SK-N-SH treated with all-trans-retinoic acid at 6 μM for 48 hours (cell line): ENCODE results near the gene TMEM200B.

ENCODE experiments used
- ATAC-seq: fragments of 200-7000 bp; cut with Tn5 transposase; 3 replicates; pipeline ENCODE4 v1.9.1; 2020; ENCODE audit warnings: mild to moderate bottlenecking, moderate library complexity
- ARNTL ChIP-seq: fragments of 450-650 bp; formaldehyde crosslinking; IDR thresholded peaks from 2 replicates; pipeline ENCODE4 v1.5.0; 2020; ENCODE audit warnings: low read depth, mild to moderate bottlenecking, moderate library complexity, borderline replicate concordance
- BACH2 ChIP-seq: fragments of 250-450 bp; sonication (Bioruptor Pico); IDR thresholded peaks from 2 replicates; pipeline ENCODE4 v1.9.0; 2021; ENCODE audit warnings: mild to moderate bottlenecking, borderline replicate concordance
- CREB5 ChIP-seq: fragments of 250-450 bp; sonication (Bioruptor Pico); IDR thresholded peaks from 2 replicates; pipeline ENCODE4 v1.5.1; 2020; ENCODE audit warnings: low read depth, mild to moderate bottlenecking, moderate library complexity
- ESRRG ChIP-seq: fragments of 250-450 bp; sonication (Bioruptor Pico); IDR thresholded peaks from 2 replicates; pipeline ENCODE4 v1.6.1; 2021; ENCODE audit warnings: mild to moderate bottlenecking
- GLIS3 ChIP-seq: fragments of 250-450 bp; sonication (Bioruptor Pico); IDR thresholded peaks from 2 replicates; pipeline ENCODE4 v1.5.0; 2020; ENCODE audit warnings: mild to moderate bottlenecking, moderate library complexity
- OSR1 ChIP-seq: fragments of 250-450 bp; sonication (Bioruptor Pico); IDR thresholded peaks from 2 replicates; pipeline ENCODE4 v1.8.0; 2022; ENCODE audit warnings: moderate library complexity, mild to moderate bottlenecking, inconsistent platforms
- PATZ1 ChIP-seq: fragments of 250-450 bp; sonication (Bioruptor Pico); IDR thresholded peaks from 2 replicates; pipeline ENCODE4 v1.8.0; 2020; ENCODE audit warnings: mild to moderate bottlenecking, moderate library complexity, borderline replicate concordance
- PPARA ChIP-seq: fragments of 250-450 bp; sonication (Bioruptor Pico); IDR thresholded peaks from 2 replicates; pipeline ENCODE4 v1.5.0; 2020; ENCODE audit warnings: mild to moderate bottlenecking, borderline replicate concordance
- RARB ChIP-seq: fragments of 250-450 bp; sonication (Bioruptor Pico); IDR thresholded peaks from 2 replicates; pipeline ENCODE4 v1.8.0; 2021; ENCODE audit warnings: mild to moderate bottlenecking, moderate library complexity
- TCF4 ChIP-seq: fragments of 250-450 bp; sonication (Bioruptor Pico); IDR thresholded peaks from 2 replicates; pipeline ENCODE4 v1.8.0; 2021; ENCODE audit warnings: mild to moderate bottlenecking, moderate library complexity, borderline replicate concordance
- TOX ChIP-seq: fragments of 250-450 bp; sonication (Bioruptor Pico); IDR thresholded peaks from 2 replicates; pipeline ENCODE4 v1.8.0; 2021; ENCODE audit warnings: mild to moderate bottlenecking, moderate library complexity, borderline replicate concordance
- TSHZ2 ChIP-seq: fragments of 250-450 bp; sonication (Bioruptor Pico); IDR thresholded peaks from 2 replicates; pipeline ENCODE4 v1.5.0; 2020; ENCODE audit warnings: mild to moderate bottlenecking, moderate library complexity
- ZC3H10 ChIP-seq: fragments of 250-450 bp; sonication (Bioruptor Pico); IDR thresholded peaks from 2 replicates; pipeline ENCODE4 v1.5.1; 2021; ENCODE audit warnings: mild to moderate bottlenecking, moderate library complexity
- ZFP3 ChIP-seq: fragments of 250-450 bp; sonication (Bioruptor Pico); IDR thresholded peaks from 2 replicates; pipeline ENCODE4 v1.5.0; 2020; ENCODE audit warnings: mild to moderate bottlenecking, moderate library complexity
- ZFP30 ChIP-seq: fragments of 450-650 bp; formaldehyde crosslinking; IDR thresholded peaks from 2 replicates; pipeline ENCODE4 v1.5.0; 2022; ENCODE audit warnings: mild to moderate bottlenecking, moderate library complexity
- ZNF70 ChIP-seq: fragments of 450-650 bp; formaldehyde crosslinking; IDR thresholded peaks from 2 replicates; pipeline ENCODE4 v1.5.0; 2020; ENCODE audit warnings: mild to moderate bottlenecking, moderate library complexity
- ZNF8 ChIP-seq: fragments of 450-650 bp; formaldehyde crosslinking; IDR thresholded peaks from 2 replicates; pipeline ENCODE4 v1.5.0; 2020; ENCODE audit warnings: mild to moderate bottlenecking, moderate library complexity
- TF ChIP-seq, protein P1 (sequence below): fragments of 250-450 bp; sonication (Bioruptor Pico); IDR thresholded peaks from 2 replicates; pipeline ENCODE4 v1.5.1; 2021; ENCODE audit warnings: mild to moderate bottlenecking, moderate library complexity

The TMEM200B gene

GRCh38 chr1:29119121-29119929, 4.4 kb downstream of the TMEM200B start:
- TF ChIP-seq BACH2 (CRISPR knock-in tag) (no peak), ARNTL (CRISPR knock-in tag) (no peak), CREB5 (CRISPR knock-in tag) (no peak), TSHZ2 (CRISPR knock-in tag) (no peak), ZFP30 (CRISPR knock-in tag) (no peak), PATZ1 (CRISPR knock-in tag) (no peak), ZC3H10 (no peak), TCF4 (CRISPR knock-in tag) (no peak)
- TF ChIP-seq, all 23 proteins: peak for 0
- no peak for ATAC-seq

GRCh38 chr1:29117381-29117780, 6.3 kb downstream of the TMEM200B start:
- no peak for TF ChIP-seq GLIS3 (CRISPR knock-in tag)
- no peak for TF ChIP-seq OSR1 (CRISPR knock-in tag)
- no peak for TF ChIP-seq ESRRG (CRISPR knock-in tag)
- no peak for TF ChIP-seq TSHZ2 (CRISPR knock-in tag)
- TF ChIP-seq TOX (CRISPR knock-in tag): no peak
- TF ChIP-seq RARB (CRISPR knock-in tag): no peak
- TF ChIP-seq ZFP3 (CRISPR knock-in tag): no peak
- no peak for TF ChIP-seq BACH2 (CRISPR knock-in tag)
- no peak for TF ChIP-seq ZNF8 (CRISPR knock-in tag)
- TF ChIP-seq PATZ1 (CRISPR knock-in tag): no peak
- TF ChIP-seq, protein P1, sequence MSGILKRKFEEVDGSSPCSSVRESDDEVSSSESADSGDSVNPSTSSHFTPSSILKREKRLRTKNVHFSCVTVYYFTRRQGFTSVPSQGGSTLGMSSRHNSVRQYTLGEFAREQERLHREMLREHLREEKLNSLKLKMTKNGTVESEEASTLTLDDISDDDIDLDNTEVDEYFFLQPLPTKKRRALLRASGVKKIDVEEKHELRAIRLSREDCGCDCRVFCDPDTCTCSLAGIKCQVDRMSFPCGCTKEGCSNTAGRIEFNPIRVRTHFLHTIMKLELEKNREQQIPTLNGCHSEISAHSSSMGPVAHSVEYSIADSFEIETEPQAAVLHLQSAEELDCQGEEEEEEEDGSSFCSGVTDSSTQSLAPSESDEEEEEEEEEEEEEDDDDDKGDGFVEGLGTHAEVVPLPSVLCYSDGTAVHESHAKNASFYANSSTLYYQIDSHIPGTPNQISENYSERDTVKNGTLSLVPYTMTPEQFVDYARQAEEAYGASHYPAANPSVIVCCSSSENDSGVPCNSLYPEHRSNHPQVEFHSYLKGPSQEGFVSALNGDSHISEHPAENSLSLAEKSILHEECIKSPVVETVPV: no peak
- TF ChIP-seq CREB5 (CRISPR knock-in tag): no peak
- TF ChIP-seq ZNF70: no peak
- no peak for TF ChIP-seq PPARA
- no peak for ATAC-seq
